DND-41 (cell line): Measurements from ENCODE around the gene TBCD.
"Not testable (repeated sequence)": the region's sequence is repeated elsewhere in the genome, so short reads cannot be mapped to it uniquely, and the experiment has no call there.

Source experiments
- CTCF ChIP-seq: IDR thresholded peaks from 2 replicates; pipeline ENCODE4 v1.5.1; 2012; ENCODE audit warnings: borderline replicate concordance, low read length, moderate library complexity, mild to moderate bottlenecking; ENCODE audit not compliant: poor library complexity, severe bottlenecking; ENCODE audit errors: extremely low read depth
- EZH2 ChIP-seq: IDR thresholded peaks from 3 replicates; pipeline ENCODE4 v1.6.1; 2012; ENCODE audit warnings: borderline replicate concordance, low read depth, mild to moderate bottlenecking, moderate library complexity, low read length, inconsistent platforms; ENCODE audit not compliant: severe bottlenecking

DNA sequence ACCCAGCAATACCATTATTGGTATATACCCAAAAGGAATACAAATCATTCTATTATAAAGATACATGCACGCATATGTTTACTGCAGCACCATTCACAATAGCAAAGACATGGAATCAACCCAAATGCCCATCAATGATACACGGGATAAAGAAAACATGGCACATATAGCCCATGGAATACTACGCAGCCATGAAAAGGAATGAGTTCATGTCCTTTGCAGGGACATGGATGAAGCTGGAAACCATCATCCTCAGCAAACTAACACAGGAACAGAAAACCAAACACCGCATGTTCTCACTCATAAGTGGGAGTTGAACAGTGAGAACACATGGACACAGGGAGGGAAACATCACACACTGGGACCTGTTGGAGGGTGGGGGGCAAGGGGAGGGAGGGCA, 203.8 kb downstream of the TBCD start:
- TF ChIP-seq CTCF, EZH2: not testable (repeated sequence)
